ENCODE data around the gene APEH. TPM values are rescaled to one million over a fixed set of nuclear protein-coding genes. Genes with fewer than 3 reads are reported as not detected.

The APEH gene
- polyA plus RNA-seq, 1 donor from 2014 or later = 98.4 TPM

DNA sequence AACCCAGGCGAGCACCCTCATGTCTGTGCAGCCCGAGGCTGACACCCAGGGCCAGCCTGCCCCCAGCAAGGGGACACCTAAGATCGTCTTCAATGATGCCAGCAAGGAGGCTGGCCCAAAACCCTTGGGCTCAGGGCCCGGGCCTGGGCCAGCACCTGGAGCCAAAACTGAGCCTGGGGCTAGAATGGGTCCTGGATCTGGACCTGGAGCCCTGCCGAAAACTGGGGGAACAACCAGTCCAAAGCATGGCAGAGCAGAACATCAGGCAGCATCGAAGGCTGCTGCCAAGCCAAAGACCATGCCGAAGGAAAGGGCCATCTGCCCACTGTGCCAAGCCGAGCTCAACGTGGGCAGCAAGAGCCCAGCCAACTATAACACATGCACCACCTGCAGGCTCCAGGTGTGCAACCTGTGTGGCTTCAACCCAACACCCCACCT lies 31.4 kb upstream of the APEH start:
- TF ChIP-seq EP300 (conservative IDR thresholded peaks at IDR 0.05; ENCODE audit: poor library complexity, severe bottlenecking) = no peak
- H3K4me2 ChIP-seq (ENCODE audit: low read length) = no peak overlapping the region
- no peak overlapping the region for H3K9ac ChIP-seq (ENCODE audit: low read length)
- H4K20me1 ChIP-seq (ENCODE audit: insufficient read depth) = peaks cover 3% of the 10 kb centered on the region
- H3K27ac ChIP-seq (ENCODE audit: low read length) = no peak overlapping the region
- no peaks in the 10 kb centered on the region for H3K27me3 ChIP-seq (ENCODE audit: insufficient read depth, low read depth, low read length)
- no peaks in the 10 kb centered on the region for H3F3A ChIP-seq (ENCODE audit: insufficient read depth, low read length, poor library complexity, severe bottlenecking)
- H3K4me3 ChIP-seq (ENCODE audit: low read length) = no peak overlapping the region
- no peaks in the 10 kb centered on the region for H3K9me2 ChIP-seq (ENCODE audit: insufficient read depth, low read length)
- H3K9me3 ChIP-seq (ENCODE audit: low read length) = no peaks in the 10 kb centered on the region
- H3K79me2 ChIP-seq (replicated peaks; ENCODE audit: insufficient read depth, low read length) = no peaks in the 10 kb centered on the region
- no peaks in the 10 kb centered on the region for H3K36me3 ChIP-seq (ENCODE audit: insufficient read depth, low read length)
- no peak overlapping the region for H2AFZ ChIP-seq (ENCODE audit: low read depth, low read length)

DNA sequence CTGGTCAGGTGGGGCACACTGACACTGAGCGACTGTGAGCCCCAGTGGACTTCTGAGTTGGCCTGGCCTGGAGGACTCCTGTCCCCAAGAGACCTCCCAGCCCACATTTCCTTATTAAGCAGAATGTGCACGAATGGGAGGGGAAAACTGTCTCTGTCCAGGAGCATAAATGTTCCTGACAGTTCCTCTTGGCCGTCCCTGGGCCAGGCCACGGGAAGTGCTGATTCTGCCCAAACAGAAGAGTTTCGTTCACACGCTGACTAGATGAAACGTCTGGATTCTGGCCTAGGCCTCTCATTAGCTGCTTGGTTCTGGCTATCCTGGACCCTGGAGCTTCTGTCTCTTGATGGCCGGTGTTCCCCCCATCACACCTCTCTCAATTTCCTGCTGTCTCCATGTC lies 29.5 kb upstream of the APEH start:
- Histone ChIP-seq H2AFZ (ENCODE audit: low read depth, low read length) (no peak overlapping the region), H3F3A (ENCODE audit: insufficient read depth, low read length, poor library complexity, severe bottlenecking) (no peaks in the 10 kb centered on the region), H3K9me2 (ENCODE audit: insufficient read depth, low read length) (no peaks in the 10 kb centered on the region), H3K4me2 (ENCODE audit: low read length) (no peak overlapping the region), H3K9ac (ENCODE audit: low read length) (no peak overlapping the region), H3K27me3 (ENCODE audit: insufficient read depth, low read depth, low read length) (no peaks in the 10 kb centered on the region), H3K27ac (ENCODE audit: low read length) (no peak overlapping the region), H3K79me2 (replicated peaks; ENCODE audit: insufficient read depth, low read length) (no peaks in the 10 kb centered on the region), H3K4me3 (ENCODE audit: low read length) (no peak overlapping the region), H4K20me1 (ENCODE audit: insufficient read depth) (no peaks in the 10 kb centered on the region), H3K9me3 (ENCODE audit: low read length) (no peaks in the 10 kb centered on the region), H3K36me3 (ENCODE audit: insufficient read depth, low read length) (no peaks in the 10 kb centered on the region)
- TF ChIP-seq EZH2 (IDR thresholded peaks at IDR 0.05; ENCODE audit: borderline replicate concordance, insufficient read depth, low read length, poor library complexity, severe bottlenecking) (no peak), EP300 (conservative IDR thresholded peaks at IDR 0.05; ENCODE audit: poor library complexity, severe bottlenecking) (no peak), TAF1 (IDR thresholded peaks at IDR 0.05; ENCODE audit: low read depth) (no peak), RAD21 (conservative IDR thresholded peaks at IDR 0.05) (no peak), SMC3 (conservative IDR thresholded peaks at IDR 0.05; ENCODE audit: poor library complexity) (no peak)
- TF ChIP-seq, protein P1, sequence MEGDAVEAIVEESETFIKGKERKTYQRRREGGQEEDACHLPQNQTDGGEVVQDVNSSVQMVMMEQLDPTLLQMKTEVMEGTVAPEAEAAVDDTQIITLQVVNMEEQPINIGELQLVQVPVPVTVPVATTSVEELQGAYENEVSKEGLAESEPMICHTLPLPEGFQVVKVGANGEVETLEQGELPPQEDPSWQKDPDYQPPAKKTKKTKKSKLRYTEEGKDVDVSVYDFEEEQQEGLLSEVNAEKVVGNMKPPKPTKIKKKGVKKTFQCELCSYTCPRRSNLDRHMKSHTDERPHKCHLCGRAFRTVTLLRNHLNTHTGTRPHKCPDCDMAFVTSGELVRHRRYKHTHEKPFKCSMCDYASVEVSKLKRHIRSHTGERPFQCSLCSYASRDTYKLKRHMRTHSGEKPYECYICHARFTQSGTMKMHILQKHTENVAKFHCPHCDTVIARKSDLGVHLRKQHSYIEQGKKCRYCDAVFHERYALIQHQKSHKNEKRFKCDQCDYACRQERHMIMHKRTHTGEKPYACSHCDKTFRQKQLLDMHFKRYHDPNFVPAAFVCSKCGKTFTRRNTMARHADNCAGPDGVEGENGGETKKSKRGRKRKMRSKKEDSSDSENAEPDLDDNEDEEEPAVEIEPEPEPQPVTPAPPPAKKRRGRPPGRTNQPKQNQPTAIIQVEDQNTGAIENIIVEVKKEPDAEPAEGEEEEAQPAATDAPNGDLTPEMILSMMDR (IDR thresholded peaks at IDR 0.05; ENCODE audit: poor library complexity, severe bottlenecking) = no peak

DNA sequence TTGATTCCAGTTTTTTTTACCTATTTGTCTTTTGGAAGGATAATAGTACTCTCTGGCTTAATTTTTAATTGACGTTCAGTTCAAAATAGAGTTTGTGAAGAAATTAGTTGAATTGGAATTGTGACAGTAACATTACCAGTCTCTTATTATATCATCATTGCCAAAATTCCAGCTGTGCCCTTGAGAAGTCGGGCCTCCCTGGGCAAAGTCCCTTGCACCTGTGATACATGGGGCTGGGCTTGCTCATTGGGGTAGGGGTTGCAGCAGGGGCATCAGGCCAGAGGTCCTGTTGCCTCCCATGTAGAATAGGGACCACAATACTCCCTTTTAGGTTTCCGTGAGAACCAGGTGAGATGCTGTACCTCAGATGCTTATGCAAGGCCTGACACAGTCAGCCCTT lies 27.9 kb upstream of the APEH start:
- H3K27me3 ChIP-seq (ENCODE audit: insufficient read depth, low read depth, low read length) = no peaks in the 10 kb centered on the region
- no peak overlapping the region for H3K4me3 ChIP-seq (ENCODE audit: low read length)
- H3K36me3 ChIP-seq (ENCODE audit: insufficient read depth, low read length) = no peaks in the 10 kb centered on the region
- no peak overlapping the region for H3K27ac ChIP-seq (ENCODE audit: low read length)
- H4K20me1 ChIP-seq (ENCODE audit: insufficient read depth) = no peaks in the 10 kb centered on the region
- H3K79me2 ChIP-seq (replicated peaks; ENCODE audit: insufficient read depth, low read length) = no peaks in the 10 kb centered on the region
- H3K4me2 ChIP-seq (ENCODE audit: low read length) = no peak overlapping the region
- no peaks in the 10 kb centered on the region for H3K9me3 ChIP-seq (ENCODE audit: low read length)
- no peaks in the 10 kb centered on the region for H3K9me2 ChIP-seq (ENCODE audit: insufficient read depth, low read length)
- no peak overlapping the region for H2AFZ ChIP-seq (ENCODE audit: low read depth, low read length)
- H3K9ac ChIP-seq (ENCODE audit: low read length) = no peak overlapping the region
- no peaks in the 10 kb centered on the region for H3F3A ChIP-seq (ENCODE audit: insufficient read depth, low read length, poor library complexity, severe bottlenecking)
- TF ChIP-seq MXI1 (conservative IDR thresholded peaks at IDR 0.05; ENCODE audit: poor library complexity, severe bottlenecking) = no peak
- TF ChIP-seq POLR2AphosphoS5 (IDR thresholded peaks at IDR 0.05) = no peak
- TF ChIP-seq, protein P1 (IDR thresholded peaks at IDR 0.05; ENCODE audit: poor library complexity, severe bottlenecking) = no peak
- TF ChIP-seq, protein P2, sequence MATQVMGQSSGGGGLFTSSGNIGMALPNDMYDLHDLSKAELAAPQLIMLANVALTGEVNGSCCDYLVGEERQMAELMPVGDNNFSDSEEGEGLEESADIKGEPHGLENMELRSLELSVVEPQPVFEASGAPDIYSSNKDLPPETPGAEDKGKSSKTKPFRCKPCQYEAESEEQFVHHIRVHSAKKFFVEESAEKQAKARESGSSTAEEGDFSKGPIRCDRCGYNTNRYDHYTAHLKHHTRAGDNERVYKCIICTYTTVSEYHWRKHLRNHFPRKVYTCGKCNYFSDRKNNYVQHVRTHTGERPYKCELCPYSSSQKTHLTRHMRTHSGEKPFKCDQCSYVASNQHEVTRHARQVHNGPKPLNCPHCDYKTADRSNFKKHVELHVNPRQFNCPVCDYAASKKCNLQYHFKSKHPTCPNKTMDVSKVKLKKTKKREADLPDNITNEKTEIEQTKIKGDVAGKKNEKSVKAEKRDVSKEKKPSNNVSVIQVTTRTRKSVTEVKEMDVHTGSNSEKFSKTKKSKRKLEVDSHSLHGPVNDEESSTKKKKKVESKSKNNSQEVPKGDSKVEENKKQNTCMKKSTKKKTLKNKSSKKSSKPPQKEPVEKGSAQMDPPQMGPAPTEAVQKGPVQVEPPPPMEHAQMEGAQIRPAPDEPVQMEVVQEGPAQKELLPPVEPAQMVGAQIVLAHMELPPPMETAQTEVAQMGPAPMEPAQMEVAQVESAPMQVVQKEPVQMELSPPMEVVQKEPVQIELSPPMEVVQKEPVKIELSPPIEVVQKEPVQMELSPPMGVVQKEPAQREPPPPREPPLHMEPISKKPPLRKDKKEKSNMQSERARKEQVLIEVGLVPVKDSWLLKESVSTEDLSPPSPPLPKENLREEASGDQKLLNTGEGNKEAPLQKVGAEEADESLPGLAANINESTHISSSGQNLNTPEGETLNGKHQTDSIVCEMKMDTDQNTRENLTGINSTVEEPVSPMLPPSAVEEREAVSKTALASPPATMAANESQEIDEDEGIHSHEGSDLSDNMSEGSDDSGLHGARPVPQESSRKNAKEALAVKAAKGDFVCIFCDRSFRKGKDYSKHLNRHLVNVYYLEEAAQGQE (IDR thresholded peaks at IDR 0.05; ENCODE audit: borderline replicate concordance) = no peak
- no peak for TF ChIP-seq EP300 (conservative IDR thresholded peaks at IDR 0.05; ENCODE audit: poor library complexity, severe bottlenecking)
- TF ChIP-seq SMC3 (conservative IDR thresholded peaks at IDR 0.05; ENCODE audit: poor library complexity) = no peak
- TF ChIP-seq TAF1 (IDR thresholded peaks at IDR 0.05; ENCODE audit: low read depth) = no peak
- no peak for TF ChIP-seq RAD21 (conservative IDR thresholded peaks at IDR 0.05)
- TF ChIP-seq EZH2 (IDR thresholded peaks at IDR 0.05; ENCODE audit: borderline replicate concordance, insufficient read depth, low read length, poor library complexity, severe bottlenecking) = no peak

All from neural cell (in vitro differentiated cells).